ENCODE data around the gene DMAC2L.

The DMAC2L gene

DNA sequence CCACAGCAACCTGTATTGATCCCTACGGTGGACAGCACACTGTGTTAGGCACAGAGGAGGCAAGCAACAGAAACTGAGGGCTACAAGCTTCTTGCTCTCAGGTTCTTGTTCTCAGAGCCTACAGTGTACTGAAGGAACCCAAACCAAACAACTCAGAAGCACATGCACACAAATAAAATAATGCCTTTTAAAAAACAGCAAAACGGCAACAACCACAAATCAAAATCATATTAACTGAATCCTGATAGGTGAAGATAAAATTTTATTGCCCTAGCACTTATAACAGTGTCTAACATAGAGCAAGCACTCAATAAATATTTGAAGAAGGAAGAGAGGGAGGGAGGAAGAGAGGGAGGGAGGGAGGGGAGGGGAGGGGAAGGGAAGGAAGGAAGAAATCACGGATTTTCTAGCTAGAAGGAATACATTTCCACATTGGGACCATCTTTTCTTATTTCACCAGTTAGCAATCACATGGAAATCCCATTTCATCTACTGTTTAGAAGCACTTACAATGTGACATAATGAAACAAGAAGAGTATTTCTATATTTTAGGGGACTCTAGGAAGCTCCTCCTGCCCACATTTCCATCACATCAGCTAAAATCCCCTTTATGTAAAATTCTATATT lies 27.2 kb downstream of the DMAC2L start:
- Histone ChIP-seq H3K9me3 (replicated peaks in 1 of 2; ENCODE audit: control insufficient read depth in 2 of 2, insufficient read depth in 1 of 2, low read depth in 1 of 2, low read length in 2 of 2) (no peaks in the 10 kb centered on the region), H3K79me1 (ENCODE audit: low read depth, low read length) (no peaks in the 10 kb centered on the region), H2AK5ac (ENCODE audit: low read depth, low read length) (no peak overlapping the region), H4K8ac (ENCODE audit: low read depth, low read length) (no peak overlapping the region), H2BK15ac (ENCODE audit: low read length) (no peak overlapping the region), H3K4me2 (ENCODE audit: insufficient read depth, low read length, poor library complexity, severe bottlenecking) (no peak overlapping the region), H3K18ac (ENCODE audit: low read length) (no peak overlapping the region), H2BK120ac (ENCODE audit: low read depth, low read length) (no peak overlapping the region), H3K36me3 (replicated peaks in 1 of 2; ENCODE audit: control insufficient read depth in 2 of 2, insufficient read depth in 2 of 2, low read length in 2 of 2) (no peaks in the 10 kb centered on the region), H3K27ac (replicated peaks; ENCODE audit: low read length) (no peak overlapping the region), H2BK5ac (ENCODE audit: low read length) (no peak overlapping the region), H3K4me1 (ENCODE audit: control insufficient read depth in 2 of 2, insufficient read depth in 1 of 2, low read depth in 1 of 2, low read length in 2 of 2) (peaks cover 11 to 12% of the 10 kb centered on the region in 2 donors), H4K91ac (ENCODE audit: low read depth, low read length, poor library complexity) (no peak overlapping the region), H3K27me3 (ENCODE audit: control insufficient read depth in 3 of 3, insufficient read depth in 3 of 3, low read depth in 1 of 3, low read length in 3 of 3) (no peaks in the 10 kb centered on the region), H3K9ac (ENCODE audit: low read depth, low read length, poor library complexity) (no peak overlapping the region), H3K14ac (ENCODE audit: low read length) (no peak overlapping the region), H2AFZ (ENCODE audit: low read length) (no peak overlapping the region), H3K4me3 (ENCODE audit: low read length in 2 of 2) (no peak overlapping the region), H3K4ac (ENCODE audit: low read length) (no peak overlapping the region), H3K23ac (ENCODE audit: low read depth, low read length, poor library complexity) (no peak overlapping the region), H2BK12ac (ENCODE audit: low read length) (no peak overlapping the region)
- DNase-seq (ENCODE audit: low spot score), result no peak
- no CpG with 5 or more reads among the region's 3 CpGs for WGBS, 2 donors (ENCODE audit: extremely low coverage in 2 of 2, insufficient read length in 2 of 2, insufficient replicate concordance in 1 of 2)

DNA sequence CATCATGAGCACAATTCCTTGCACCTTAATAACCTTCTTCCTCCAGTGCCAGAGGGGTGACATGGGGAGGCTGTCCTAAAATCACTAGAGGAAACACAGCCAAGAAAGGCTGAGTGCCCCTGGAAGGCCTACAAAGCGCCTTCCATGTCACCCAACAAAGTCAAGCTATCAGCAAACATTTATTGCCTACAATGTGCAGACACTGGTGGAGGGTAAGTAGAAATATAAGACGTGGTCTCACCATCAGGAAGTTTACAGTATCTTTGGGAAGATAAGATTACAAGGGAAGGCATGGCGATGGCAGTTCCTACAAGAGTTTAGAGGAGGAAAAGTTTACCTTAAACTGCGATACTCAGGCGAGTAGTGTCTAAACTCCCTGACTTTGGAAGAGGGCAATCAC lies 27.9 kb downstream of the DMAC2L start:
- Histone ChIP-seq H2AK5ac (ENCODE audit: low read depth, low read length) (no peak overlapping the region), H3K4me3 (ENCODE audit: low read length in 2 of 2) (no peak overlapping the region), H3K27ac (replicated peaks; ENCODE audit: low read length) (no peak overlapping the region), H3K4ac (ENCODE audit: low read length) (no peak overlapping the region), H3K36me3 (replicated peaks in 1 of 2; ENCODE audit: control insufficient read depth in 2 of 2, insufficient read depth in 2 of 2, low read length in 2 of 2) (no peaks in the 10 kb centered on the region), H2BK120ac (ENCODE audit: low read depth, low read length) (no peak overlapping the region), H4K91ac (ENCODE audit: low read depth, low read length, poor library complexity) (no peak overlapping the region), H2AFZ (ENCODE audit: low read length) (no peak overlapping the region), H2BK5ac (ENCODE audit: low read length) (no peak overlapping the region), H3K27me3 (ENCODE audit: control insufficient read depth in 3 of 3, insufficient read depth in 3 of 3, low read depth in 1 of 3, low read length in 3 of 3) (no peaks in the 10 kb centered on the region), H3K9me3 (replicated peaks in 1 of 2; ENCODE audit: control insufficient read depth in 2 of 2, insufficient read depth in 1 of 2, low read depth in 1 of 2, low read length in 2 of 2) (no peaks in the 10 kb centered on the region), H3K4me2 (ENCODE audit: insufficient read depth, low read length, poor library complexity, severe bottlenecking) (no peak overlapping the region), H2BK15ac (ENCODE audit: low read length) (no peak overlapping the region), H2BK12ac (ENCODE audit: low read length) (no peak overlapping the region), H3K79me1 (ENCODE audit: low read depth, low read length) (no peaks in the 10 kb centered on the region), H3K9ac (ENCODE audit: low read depth, low read length, poor library complexity) (no peak overlapping the region), H3K14ac (ENCODE audit: low read length) (no peak overlapping the region), H3K18ac (ENCODE audit: low read length) (no peak overlapping the region), H4K8ac (ENCODE audit: low read depth, low read length) (no peak overlapping the region), H3K23ac (ENCODE audit: low read depth, low read length, poor library complexity) (no peak overlapping the region), H3K4me1 (ENCODE audit: control insufficient read depth in 2 of 2, insufficient read depth in 1 of 2, low read depth in 1 of 2, low read length in 2 of 2) (peaks cover 9 to 10% of the 10 kb centered on the region in 2 donors)
- no peak for DNase-seq (ENCODE audit: low spot score)
- WGBS, 2 donors (ENCODE audit: extremely low coverage in 2 of 2, insufficient read length in 2 of 2, insufficient replicate concordance in 1 of 2), result no CpG with 5 or more reads among the region's 5 CpGs

DNA sequence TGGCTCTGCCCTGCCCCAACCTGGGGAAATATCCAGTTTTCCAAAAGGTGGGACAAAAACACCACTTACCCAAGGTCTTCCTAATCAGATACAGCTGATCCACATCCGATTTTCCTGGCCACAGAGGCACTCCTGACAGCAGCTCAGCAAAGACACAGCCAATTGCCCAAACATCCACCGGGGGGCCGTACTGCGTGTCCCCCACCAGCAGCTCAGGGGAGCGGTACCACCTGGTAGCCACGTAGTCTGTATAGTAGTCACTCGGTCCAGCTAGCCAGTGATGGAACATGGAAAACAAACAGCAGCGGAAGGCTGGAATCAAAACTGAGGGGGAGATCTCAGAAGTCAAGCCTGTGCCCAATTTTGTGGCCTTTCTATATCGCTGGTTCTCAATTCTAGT lies 28.8 kb downstream of the DMAC2L start:
- no peak overlapping the region for H2AK5ac ChIP-seq (ENCODE audit: low read depth, low read length)
- no peaks in the 10 kb centered on the region for H3K9me3 ChIP-seq (replicated peaks in 1 of 2; ENCODE audit: control insufficient read depth in 2 of 2, insufficient read depth in 1 of 2, low read depth in 1 of 2, low read length in 2 of 2)
- no peaks in the 10 kb centered on the region for H3K79me1 ChIP-seq (ENCODE audit: low read depth, low read length)
- H3K23ac ChIP-seq (ENCODE audit: low read depth, low read length, poor library complexity), result no peak overlapping the region
- H3K9ac ChIP-seq (ENCODE audit: low read depth, low read length, poor library complexity), result no peak overlapping the region
- H2AFZ ChIP-seq (ENCODE audit: low read length), result no peak overlapping the region
- H3K14ac ChIP-seq (ENCODE audit: low read length), result no peak overlapping the region
- H4K91ac ChIP-seq (ENCODE audit: low read depth, low read length, poor library complexity), result no peak overlapping the region
- no peak overlapping the region for H2BK12ac ChIP-seq (ENCODE audit: low read length)
- no peak overlapping the region for H3K4me2 ChIP-seq (ENCODE audit: insufficient read depth, low read length, poor library complexity, severe bottlenecking)
- H3K4me3 ChIP-seq (ENCODE audit: low read length in 2 of 2), result no peak overlapping the region
- H2BK120ac ChIP-seq (ENCODE audit: low read depth, low read length), result no peak overlapping the region
- H3K27me3 ChIP-seq (ENCODE audit: control insufficient read depth in 3 of 3, insufficient read depth in 3 of 3, low read depth in 1 of 3, low read length in 3 of 3), result no peaks in the 10 kb centered on the region
- H3K36me3 ChIP-seq (replicated peaks in 1 of 2; ENCODE audit: control insufficient read depth in 2 of 2, insufficient read depth in 2 of 2, low read length in 2 of 2), result no peaks in the 10 kb centered on the region
- no peak for DNase-seq (ENCODE audit: low spot score)
- no peak overlapping the region for H3K4ac ChIP-seq (ENCODE audit: low read length)
- H3K18ac ChIP-seq (ENCODE audit: low read length), result no peak overlapping the region
- no peak overlapping the region for H4K8ac ChIP-seq (ENCODE audit: low read depth, low read length)
- peaks cover 6 to 13% of the 10 kb centered on the region in 2 donors for H3K4me1 ChIP-seq (ENCODE audit: control insufficient read depth in 2 of 2, insufficient read depth in 1 of 2, low read depth in 1 of 2, low read length in 2 of 2)
- no CpG with 5 or more reads among the region's 9 CpGs for WGBS, 2 donors (ENCODE audit: extremely low coverage in 2 of 2, insufficient read length in 2 of 2, insufficient replicate concordance in 1 of 2)
- H2BK5ac ChIP-seq (ENCODE audit: low read length), result no peak overlapping the region
- no peak overlapping the region for H2BK15ac ChIP-seq (ENCODE audit: low read length)
- no peak overlapping the region for H3K27ac ChIP-seq (replicated peaks; ENCODE audit: low read length)

DNA sequence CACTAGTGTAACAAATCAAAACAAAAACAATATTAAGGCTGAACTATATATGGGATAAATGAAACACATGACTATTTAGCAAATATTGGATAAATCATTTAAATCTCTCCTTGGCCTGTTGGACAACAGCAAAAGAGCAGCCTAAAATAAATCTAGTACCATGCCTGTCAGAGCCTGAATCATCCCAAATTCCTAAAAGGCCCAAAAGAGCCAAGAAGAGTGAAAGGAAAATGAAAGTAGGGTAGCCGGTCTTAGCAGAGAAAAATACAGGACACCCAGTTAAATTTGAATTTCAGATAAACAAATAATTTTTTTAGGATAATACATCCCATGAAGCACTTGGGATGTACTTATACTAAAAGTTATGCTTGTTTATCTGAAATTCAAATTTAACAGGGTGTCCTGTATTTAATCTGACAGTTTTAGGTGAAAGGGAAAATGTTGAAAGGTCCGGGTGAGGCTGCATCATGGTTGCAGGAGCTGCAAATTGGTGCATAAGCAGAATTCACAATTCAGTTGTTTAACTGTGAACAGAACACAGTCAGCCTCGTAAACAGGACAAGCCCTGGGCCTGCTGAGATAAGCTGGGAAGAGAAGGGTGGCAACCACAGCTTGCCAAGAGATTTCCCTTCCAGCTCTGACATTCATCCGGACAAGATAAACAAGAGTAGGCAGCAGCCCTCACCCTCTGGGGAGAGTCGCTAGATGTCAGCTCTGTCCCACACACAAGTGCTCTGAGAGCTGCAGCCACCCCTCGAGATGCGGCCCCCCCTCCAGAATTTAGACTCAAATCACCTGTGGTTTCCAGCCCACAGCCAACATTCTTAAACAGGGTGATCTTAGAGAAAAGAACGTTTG lies 30.3 kb downstream of the DMAC2L start:
- DNase-seq (ENCODE audit: low spot score), result no peak
- peak overlapping the region; percentile 75 for H2AFZ ChIP-seq (ENCODE audit: low read length)
- no peak overlapping the region for H4K91ac ChIP-seq (ENCODE audit: low read depth, low read length, poor library complexity)
- H2BK120ac ChIP-seq (ENCODE audit: low read depth, low read length), result no peak overlapping the region
- H3K9ac ChIP-seq (ENCODE audit: low read depth, low read length, poor library complexity), result no peak overlapping the region
- no peak overlapping the region for H2BK12ac ChIP-seq (ENCODE audit: low read length)
- H2BK15ac ChIP-seq (ENCODE audit: low read length), result no peak overlapping the region
- no peaks in the 10 kb centered on the region for H3K27me3 ChIP-seq (ENCODE audit: control insufficient read depth in 3 of 3, insufficient read depth in 3 of 3, low read depth in 1 of 3, low read length in 3 of 3)
- H4K8ac ChIP-seq (ENCODE audit: low read depth, low read length), result no peak overlapping the region
- no peak overlapping the region for H3K27ac ChIP-seq (replicated peaks; ENCODE audit: low read length)
- H3K18ac ChIP-seq (ENCODE audit: low read length), result no peak overlapping the region
- no peak overlapping the region for H2AK5ac ChIP-seq (ENCODE audit: low read depth, low read length)
- no peaks in the 10 kb centered on the region for H3K79me1 ChIP-seq (ENCODE audit: low read depth, low read length)
- H3K4me1 ChIP-seq (ENCODE audit: control insufficient read depth in 2 of 2, insufficient read depth in 1 of 2, low read depth in 1 of 2, low read length in 2 of 2), result peaks cover 2 to 11% of the 10 kb centered on the region in 2 donors
- H3K23ac ChIP-seq (ENCODE audit: low read depth, low read length, poor library complexity), result no peak overlapping the region
- no CpG with 5 or more reads among the region's 8 CpGs for WGBS, 2 donors (ENCODE audit: extremely low coverage in 2 of 2, insufficient read length in 2 of 2, insufficient replicate concordance in 1 of 2)
- no peaks in the 10 kb centered on the region for H3K36me3 ChIP-seq (replicated peaks in 1 of 2; ENCODE audit: control insufficient read depth in 2 of 2, insufficient read depth in 2 of 2, low read length in 2 of 2)
- no peaks in the 10 kb centered on the region for H3K9me3 ChIP-seq (replicated peaks in 1 of 2; ENCODE audit: control insufficient read depth in 2 of 2, insufficient read depth in 1 of 2, low read depth in 1 of 2, low read length in 2 of 2)
- no peak overlapping the region for H3K4ac ChIP-seq (ENCODE audit: low read length)
- H2BK5ac ChIP-seq (ENCODE audit: low read length), result no peak overlapping the region
- H3K4me3 ChIP-seq (ENCODE audit: low read length in 2 of 2), result no peak overlapping the region
- no peak overlapping the region for H3K14ac ChIP-seq (ENCODE audit: low read length)
- H3K4me2 ChIP-seq (ENCODE audit: insufficient read depth, low read length, poor library complexity, severe bottlenecking), result no peak overlapping the region
